Spinal cord (tissue), 10 donors: Measurements from ENCODE around the gene ERC2. TPM values are rescaled to one million over a fixed set of nuclear protein-coding genes. Genes with fewer than 3 reads are reported as not detected.

Source experiments
- DNase-seq, 6 donors: peaks; one replicate each; pipeline versions ENCODE4 v3.0.0 to v3.0.0-alpha.2; 2013 to 2015; ENCODE audit warnings: low spot score in 6 of 6, low read depth in 4 of 6
- H3K27ac ChIP-seq: one replicate; pipeline ENCODE4 v1.5.1; 2013; ENCODE audit warnings: low read depth, low read length, control low read depth
- H3K27me3 ChIP-seq: one replicate; pipeline ENCODE4 v1.6.1; 2013; ENCODE audit warnings: low read length; ENCODE audit not compliant: control insufficient read depth, insufficient read depth
- H3K36me3 ChIP-seq: one replicate; pipeline ENCODE4 v1.6.1; 2013; ENCODE audit warnings: low read length; ENCODE audit not compliant: control insufficient read depth, insufficient read depth
- H3K4me1 ChIP-seq: one replicate; pipeline ENCODE4 v1.6.1; 2013; ENCODE audit warnings: low read length; ENCODE audit not compliant: control insufficient read depth, insufficient read depth
- H3K4me3 ChIP-seq: one replicate; pipeline ENCODE4 v1.5.1; 2013; ENCODE audit warnings: low read depth, low read length, control low read depth
- H3K9me3 ChIP-seq: one replicate; pipeline ENCODE4 v1.6.1; 2013; ENCODE audit warnings: low read length; ENCODE audit not compliant: control insufficient read depth, insufficient read depth
- WGBS: methylation state at CpG from one replicate; pipeline ENCODE4 v1.1.5; 2013; ENCODE audit warnings: missing lambda C conversion rate; ENCODE audit not compliant: insufficient coverage; 5-methylcytosine and 5-hydroxymethylcytosine counted together
- polyA plus RNA-seq, 2 donors: library from polyadenylated mRNA; unstranded; fragments of 120-200 nt; gene quantifications; one replicate each; pipeline ENCODE4 v1.2.1, GENCODE V29; 2013; ENCODE audit not compliant: insufficient read length in 2 of 2
- total RNA-seq, 2 donors: library from RNA; depleted of rRNA in 1 of 2; stranded (reverse); fragments of 120-200 nt in 1 of 2; fragments of >200 nt in 1 of 2; gene quantifications; one replicate each; pipeline versions ENCODE4 v1.2.3 to v1.2.4, GENCODE V29; 2013 to 2014
- donor health status: healthy.

ERC2 gene
- total and polyA plus RNA-seq, 4 donors = 24.0 to 51.3 (median 29.7) TPM

GRCh38 chr3:55801068-55801467 is 667.2 kb downstream of the ERC2 start:
- no peak overlapping the region for H3K27ac ChIP-seq
- WGBS = 92% methylated on average over 3 of the region's 3 CpGs
- no peak overlapping the region for H3K4me3 ChIP-seq
- no peaks in the 10 kb centered on the region for H3K36me3 ChIP-seq
- peaks cover 3% of the 10 kb centered on the region for H3K4me1 ChIP-seq
- no peaks in the 10 kb centered on the region for H3K9me3 ChIP-seq
- DNase-seq = no peak
- no peaks in the 10 kb centered on the region for H3K27me3 ChIP-seq

DNA sequence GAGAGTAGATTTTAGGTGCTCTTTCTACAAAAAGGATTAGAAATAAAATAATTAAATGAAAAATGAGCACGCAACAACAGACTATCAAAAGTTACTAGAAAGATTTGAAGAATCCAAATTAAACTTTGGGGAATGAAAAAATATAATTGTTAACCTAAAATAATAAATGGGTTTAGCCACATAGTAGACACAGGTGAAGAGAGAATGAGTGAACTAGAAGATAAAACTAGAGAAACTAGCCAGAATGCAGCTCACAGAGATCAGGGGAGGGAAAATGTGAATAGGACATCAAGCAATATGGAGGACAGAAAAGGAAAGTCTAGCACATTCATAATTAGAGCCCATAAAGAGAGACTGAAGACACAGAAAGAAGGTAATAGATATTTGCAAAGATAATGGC is 670.5 kb downstream of the ERC2 start:
- Histone ChIP-seq H3K4me1 (peaks cover 3% of the 10 kb centered on the region), H3K4me3 (no peak overlapping the region), H3K27ac (no peak overlapping the region), H3K36me3 (no peaks in the 10 kb centered on the region), H3K9me3 (no peaks in the 10 kb centered on the region), H3K27me3 (no peaks in the 10 kb centered on the region)
- WGBS = no CpG with 5 or more reads among the region's 1 CpG
- no peak for DNase-seq

DNA sequence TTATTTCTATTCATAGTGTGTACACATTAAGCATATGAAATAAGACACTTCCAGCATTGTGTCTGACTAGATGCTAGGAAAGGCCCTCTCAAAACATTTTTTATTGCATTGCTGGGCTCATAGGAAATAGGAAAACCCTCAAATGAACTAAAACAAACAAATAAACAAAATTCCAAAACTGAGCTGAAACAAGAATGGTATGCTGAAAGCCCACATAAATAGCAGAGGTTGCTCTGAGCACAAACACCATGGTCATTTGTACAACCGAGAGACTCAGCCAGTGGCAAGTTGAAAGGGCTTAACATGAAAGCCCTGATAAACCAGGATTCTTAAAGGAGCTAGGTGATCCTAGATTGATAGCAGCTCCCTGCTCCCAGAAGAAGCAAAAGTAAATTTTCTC is 671.2 kb downstream of the ERC2 start:
- Histone ChIP-seq H3K27ac (no peak overlapping the region), H3K27me3 (no peaks in the 10 kb centered on the region), H3K4me1 (peaks cover 3% of the 10 kb centered on the region), H3K9me3 (no peaks in the 10 kb centered on the region), H3K36me3 (no peaks in the 10 kb centered on the region), H3K4me3 (no peak overlapping the region)
- 80% methylated on average over 1 of the region's 1 CpG for WGBS
- DNase-seq = no peak

- Histone ChIP-seq H3K9me3 (no peaks in the 10 kb centered on the region), H3K27me3 (no peaks in the 10 kb centered on the region), H3K36me3 (no peaks in the 10 kb centered on the region), H3K4me1 (peaks cover 3% of the 10 kb centered on the region), H3K4me3 (no peak overlapping the region), H3K27ac (no peak overlapping the region)
- 100% methylated on average over 1 of the region's 5 CpGs for WGBS
- no peak for DNase-seq
Observed at GRCh38 chr3:55796533-55796932, 671.7 kb downstream of the ERC2 start.

GRCh38 chr3:55795746-55796145 is 672.5 kb downstream of the ERC2 start:
- Histone ChIP-seq H3K27ac (no peak overlapping the region), H3K9me3 (no peaks in the 10 kb centered on the region), H3K36me3 (no peaks in the 10 kb centered on the region), H3K4me3 (no peak overlapping the region), H3K27me3 (no peaks in the 10 kb centered on the region), H3K4me1 (peaks cover 3% of the 10 kb centered on the region)
- DNase-seq = no peak
- WGBS = 93% methylated on average over 1 of the region's 1 CpG

GRCh38 chr3:55795296-55795695 is 673.0 kb downstream of the ERC2 start:
- no peaks in the 10 kb centered on the region for H3K36me3 ChIP-seq
- no peaks in the 10 kb centered on the region for H3K9me3 ChIP-seq
- no peak overlapping the region for H3K4me3 ChIP-seq
- H3K27me3 ChIP-seq = no peaks in the 10 kb centered on the region
- DNase-seq = no peak
- WGBS = 73% methylated on average over 4 of the region's 6 CpGs
- H3K4me1 ChIP-seq = peaks cover 3% of the 10 kb centered on the region
- H3K27ac ChIP-seq = no peak overlapping the region

- H3K4me1 ChIP-seq = peaks cover 3% of the 10 kb centered on the region
- no CpG with 5 or more reads among the region's 2 CpGs for WGBS
- H3K4me3 ChIP-seq = no peak overlapping the region
- H3K27me3 ChIP-seq = no peaks in the 10 kb centered on the region
- no peak overlapping the region for H3K27ac ChIP-seq
- no peaks in the 10 kb centered on the region for H3K9me3 ChIP-seq
- no peak for DNase-seq
- no peaks in the 10 kb centered on the region for H3K36me3 ChIP-seq
Observed at GRCh38 chr3:55792742-55793141, 675.5 kb downstream of the ERC2 start.

GRCh38 chr3:55792009-55792408 is 676.3 kb downstream of the ERC2 start:
- no CpG with 5 or more reads among the region's 1 CpG for WGBS
- Histone ChIP-seq H3K27ac (no peak overlapping the region), H3K36me3 (no peaks in the 10 kb centered on the region), H3K4me3 (no peak overlapping the region), H3K9me3 (no peaks in the 10 kb centered on the region), H3K27me3 (no peaks in the 10 kb centered on the region), H3K4me1 (peaks cover 3% of the 10 kb centered on the region)
- no peak for DNase-seq

- no peak for DNase-seq
- WGBS = 100% methylated on average over 2 of the region's 3 CpGs
- Histone ChIP-seq H3K27me3 (no peaks in the 10 kb centered on the region), H3K4me1 (no peaks in the 10 kb centered on the region), H3K9me3 (no peaks in the 10 kb centered on the region), H3K4me3 (no peak overlapping the region), H3K36me3 (no peaks in the 10 kb centered on the region), H3K27ac (no peak overlapping the region)
Observed at GRCh38 chr3:55790596-55791350, 677.5 kb downstream of the ERC2 start.

DNA sequence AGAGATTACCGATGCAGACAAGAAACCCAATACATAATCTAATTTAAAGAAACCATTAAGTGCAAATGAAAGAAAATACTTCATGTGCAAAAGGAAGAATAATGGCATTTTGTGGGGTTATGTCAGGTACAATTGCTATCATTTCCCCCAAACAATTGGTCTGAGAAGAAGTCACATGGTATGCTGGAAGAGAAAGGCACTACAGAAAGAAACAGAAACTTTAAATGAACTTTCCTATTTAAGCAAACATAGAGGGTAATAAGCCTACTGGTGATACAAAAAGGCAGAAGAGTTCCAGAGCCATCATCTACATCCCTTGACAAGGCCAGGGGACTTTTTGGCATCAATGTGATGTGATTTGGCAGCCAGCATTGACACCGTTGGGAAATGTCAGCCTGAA is 678.8 kb downstream of the ERC2 start:
- 0% methylated on average over 1 of the region's 2 CpGs for WGBS
- no peak for DNase-seq

More for the DNA sequence above, 678.8 kb downstream of the ERC2 start:
- H3K27ac ChIP-seq = no peak overlapping the region
- no peaks in the 10 kb centered on the region for H3K27me3 ChIP-seq
- no peaks in the 10 kb centered on the region for H3K9me3 ChIP-seq
- no peaks in the 10 kb centered on the region for H3K4me1 ChIP-seq
- no peaks in the 10 kb centered on the region for H3K36me3 ChIP-seq
- H3K4me3 ChIP-seq = no peak overlapping the region
